ENCODE measurements around the gene ETV7. TPM values are rescaled to one million over a fixed set of nuclear protein-coding genes. Genes with fewer than 3 reads are reported as not detected.
A peak's percentile ranks its signal among the peaks of the same experiment; 100 is the strongest.

Gene ETV7
- total and polyA plus RNA-seq, 2 of the 13 experiments (the other 11 are each of a cell fraction or from before 2014, with no cell fraction given), result not detected

DNA sequence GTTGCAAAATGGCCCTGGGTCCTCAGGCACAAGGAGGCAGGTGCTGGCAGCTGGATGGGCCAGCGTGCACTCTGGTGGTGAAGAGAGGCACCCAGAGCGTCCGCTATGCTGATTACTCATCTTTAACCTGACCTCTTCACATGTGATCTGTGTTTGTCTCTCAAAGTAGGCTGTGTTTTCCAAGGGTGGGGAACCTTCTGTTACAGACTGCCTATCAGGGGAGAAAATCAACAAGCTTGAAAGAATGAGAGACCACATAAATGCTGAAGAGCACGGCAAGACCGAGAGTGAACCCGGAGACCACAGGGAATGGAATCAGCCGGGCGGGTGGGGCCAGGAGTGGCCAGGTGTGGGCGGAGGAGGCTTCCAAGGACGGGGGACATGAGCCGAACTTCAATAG, 67.0 kb downstream of the ETV7 start (continued):
- TF ChIP-seq, protein P1, sequence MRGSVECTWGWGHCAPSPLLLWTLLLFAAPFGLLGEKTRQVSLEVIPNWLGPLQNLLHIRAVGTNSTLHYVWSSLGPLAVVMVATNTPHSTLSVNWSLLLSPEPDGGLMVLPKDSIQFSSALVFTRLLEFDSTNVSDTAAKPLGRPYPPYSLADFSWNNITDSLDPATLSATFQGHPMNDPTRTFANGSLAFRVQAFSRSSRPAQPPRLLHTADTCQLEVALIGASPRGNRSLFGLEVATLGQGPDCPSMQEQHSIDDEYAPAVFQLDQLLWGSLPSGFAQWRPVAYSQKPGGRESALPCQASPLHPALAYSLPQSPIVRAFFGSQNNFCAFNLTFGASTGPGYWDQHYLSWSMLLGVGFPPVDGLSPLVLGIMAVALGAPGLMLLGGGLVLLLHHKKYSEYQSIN (CRISPR knock-in tag; IDR thresholded peaks at IDR 0.05; ENCODE audit: borderline replicate concordance), result no peak
- no peak for TF ChIP-seq SMARCE1 (IDR thresholded peaks at IDR 0.05; ENCODE audit: borderline replicate concordance)
- TF ChIP-seq TRIM24 (CRISPR knock-in tag; IDR thresholded peaks at IDR 0.05), result no peak
- TF ChIP-seq, protein P2, sequence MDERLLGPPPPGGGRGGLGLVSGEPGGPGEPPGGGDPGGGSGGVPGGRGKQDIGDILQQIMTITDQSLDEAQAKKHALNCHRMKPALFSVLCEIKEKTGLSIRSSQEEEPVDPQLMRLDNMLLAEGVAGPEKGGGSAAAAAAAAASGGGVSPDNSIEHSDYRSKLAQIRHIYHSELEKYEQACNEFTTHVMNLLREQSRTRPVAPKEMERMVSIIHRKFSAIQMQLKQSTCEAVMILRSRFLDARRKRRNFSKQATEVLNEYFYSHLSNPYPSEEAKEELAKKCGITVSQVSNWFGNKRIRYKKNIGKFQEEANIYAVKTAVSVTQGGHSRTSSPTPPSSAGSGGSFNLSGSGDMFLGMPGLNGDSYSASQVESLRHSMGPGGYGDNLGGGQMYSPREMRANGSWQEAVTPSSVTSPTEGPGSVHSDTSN (CRISPR knock-in tag; IDR thresholded peaks at IDR 0.05), result no peak
- no peak for TF ChIP-seq ZNF704 (CRISPR knock-in tag; IDR thresholded peaks at IDR 0.05; ENCODE audit: borderline replicate concordance)
- no peak for TF ChIP-seq MEIS1 (CRISPR knock-in tag; IDR thresholded peaks at IDR 0.05; ENCODE audit: borderline replicate concordance)
- TF ChIP-seq ZNF256 (CRISPR knock-in tag; conservative IDR thresholded peaks at IDR 0.05), result no peak
- TF ChIP-seq, protein P3, sequence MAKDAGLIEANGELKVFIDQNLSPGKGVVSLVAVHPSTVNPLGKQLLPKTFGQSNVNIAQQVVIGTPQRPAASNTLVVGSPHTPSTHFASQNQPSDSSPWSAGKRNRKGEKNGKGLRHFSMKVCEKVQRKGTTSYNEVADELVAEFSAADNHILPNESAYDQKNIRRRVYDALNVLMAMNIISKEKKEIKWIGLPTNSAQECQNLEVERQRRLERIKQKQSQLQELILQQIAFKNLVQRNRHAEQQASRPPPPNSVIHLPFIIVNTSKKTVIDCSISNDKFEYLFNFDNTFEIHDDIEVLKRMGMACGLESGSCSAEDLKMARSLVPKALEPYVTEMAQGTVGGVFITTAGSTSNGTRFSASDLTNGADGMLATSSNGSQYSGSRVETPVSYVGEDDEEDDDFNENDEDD (CRISPR knock-in tag; IDR thresholded peaks at IDR 0.05; ENCODE audit: borderline replicate concordance), result no peak
- no peak for TF ChIP-seq ZFP41 (CRISPR knock-in tag; IDR thresholded peaks at IDR 0.05; ENCODE audit: borderline replicate concordance)
- no peak for TF ChIP-seq STAT5B (CRISPR knock-in tag; IDR thresholded peaks at IDR 0.05)
- TF ChIP-seq MIER3 (CRISPR knock-in tag; IDR thresholded peaks at IDR 0.05; ENCODE audit: borderline replicate concordance), result 0 out of 2 replicates have a peak, but pooled peaks have one; percentile 30
- no peak for TF ChIP-seq RXRA (CRISPR knock-in tag; IDR thresholded peaks at IDR 0.05)
- no peak for TF ChIP-seq PRPF4 (IDR thresholded peaks at IDR 0.05; ENCODE audit: low read depth, low read length, poor library complexity, severe bottlenecking)
- no peak for TF ChIP-seq XRCC5 (optimal IDR thresholded peaks at IDR 0.05; ENCODE audit: low read length)
- TF ChIP-seq, protein P4, sequence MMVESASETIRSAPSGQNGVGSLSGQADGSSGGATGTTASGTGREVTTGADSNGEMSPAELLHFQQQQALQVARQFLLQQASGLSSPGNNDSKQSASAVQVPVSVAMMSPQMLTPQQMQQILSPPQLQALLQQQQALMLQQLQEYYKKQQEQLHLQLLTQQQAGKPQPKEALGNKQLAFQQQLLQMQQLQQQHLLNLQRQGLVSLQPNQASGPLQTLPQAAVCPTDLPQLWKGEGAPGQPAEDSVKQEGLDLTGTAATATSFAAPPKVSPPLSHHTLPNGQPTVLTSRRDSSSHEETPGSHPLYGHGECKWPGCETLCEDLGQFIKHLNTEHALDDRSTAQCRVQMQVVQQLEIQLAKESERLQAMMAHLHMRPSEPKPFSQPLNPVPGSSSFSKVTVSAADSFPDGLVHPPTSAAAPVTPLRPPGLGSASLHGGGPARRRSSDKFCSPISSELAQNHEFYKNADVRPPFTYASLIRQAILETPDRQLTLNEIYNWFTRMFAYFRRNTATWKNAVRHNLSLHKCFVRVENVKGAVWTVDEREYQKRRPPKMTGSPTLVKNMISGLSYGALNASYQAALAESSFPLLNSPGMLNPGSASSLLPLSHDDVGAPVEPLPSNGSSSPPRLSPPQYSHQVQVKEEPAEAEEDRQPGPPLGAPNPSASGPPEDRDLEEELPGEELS (CRISPR knock-in tag; IDR thresholded peaks at IDR 0.05), result 0 out of 2 replicates have a peak, but pooled peaks have one; percentile 17
- no peak for TF ChIP-seq TSC22D2 (CRISPR knock-in tag; IDR thresholded peaks at IDR 0.05; ENCODE audit: borderline replicate concordance)
- no peak for TF ChIP-seq CBX1 (IDR thresholded peaks at IDR 0.05; ENCODE audit: low read depth)
- no peak for TF ChIP-seq NR3C1 (CRISPR knock-in tag; IDR thresholded peaks at IDR 0.05)
- TF ChIP-seq HBP1 (CRISPR knock-in tag; IDR thresholded peaks at IDR 0.05; ENCODE audit: low read depth), result no peak
- TF ChIP-seq, protein P5, sequence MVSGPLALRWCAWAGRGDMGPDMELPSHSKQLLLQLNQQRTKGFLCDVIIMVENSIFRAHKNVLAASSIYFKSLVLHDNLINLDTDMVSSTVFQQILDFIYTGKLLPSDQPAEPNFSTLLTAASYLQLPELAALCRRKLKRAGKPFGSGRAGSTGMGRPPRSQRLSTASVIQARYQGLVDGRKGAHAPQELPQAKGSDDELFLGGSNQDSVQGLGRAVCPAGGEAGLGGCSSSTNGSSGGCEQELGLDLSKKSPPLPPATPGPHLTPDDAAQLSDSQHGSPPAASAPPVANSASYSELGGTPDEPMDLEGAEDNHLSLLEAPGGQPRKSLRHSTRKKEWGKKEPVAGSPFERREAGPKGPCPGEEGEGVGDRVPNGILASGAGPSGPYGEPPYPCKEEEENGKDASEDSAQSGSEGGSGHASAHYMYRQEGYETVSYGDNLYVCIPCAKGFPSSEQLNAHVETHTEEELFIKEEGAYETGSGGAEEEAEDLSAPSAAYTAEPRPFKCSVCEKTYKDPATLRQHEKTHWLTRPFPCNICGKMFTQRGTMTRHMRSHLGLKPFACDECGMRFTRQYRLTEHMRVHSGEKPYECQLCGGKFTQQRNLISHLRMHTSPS (CRISPR knock-in tag; IDR thresholded peaks at IDR 0.05; ENCODE audit: low read depth), result no peak
- no peak for TF ChIP-seq HNRNPLL (IDR thresholded peaks at IDR 0.05; ENCODE audit: low read depth, low read length, poor library complexity, severe bottlenecking)
